Heart left ventricle (tissue), 16 donors: ENCODE measurements around the gene LRRC71. TPM values are rescaled to one million over a fixed set of nuclear protein-coding genes. Genes with fewer than 3 reads are reported as not detected.

Source experiments
- ATAC-seq, 4 donors: fragments of 200-7000 bp; cut with Tn5 transposase; one replicate each; pipeline ENCODE4 v1.9.1; 2020 to 2022; ENCODE audit warnings: moderate library complexity in 4 of 4, mild to moderate bottlenecking in 3 of 4, moderate number of reproducible peaks in 1 of 4
- DNase-seq, 5 donors: peaks; one replicate each; pipeline ENCODE4 v3.0.0-alpha.2; 2020
- H3K27ac ChIP-seq, 12 donors: fragments of 200-600 bp; sonication (generic) in 4 of 12; one replicate each; pipeline versions ENCODE4 v1.5.0 to v1.8.0; 2016 to 2022; ENCODE audit warnings: mild to moderate bottlenecking in 2 of 12
- H3K27me3 ChIP-seq, 9 donors: fragments of 200-600 bp; sonication (generic) in 2 of 9; one replicate each; pipeline versions ENCODE4 v1.5.1 to v1.8.0; 2016 to 2022; ENCODE audit warnings: mild to moderate bottlenecking in 3 of 9
- H3K36me3 ChIP-seq, 9 donors: fragments of 200-600 bp; sonication (generic) in 2 of 9; one replicate each; pipeline versions ENCODE4 v1.5.0 to v1.8.0; 2018 to 2022; ENCODE audit warnings: mild to moderate bottlenecking in 2 of 9
- H3K4me1 ChIP-seq, 12 donors: fragments of 200-600 bp; sonication (generic) in 4 of 12; one replicate each; pipeline versions ENCODE4 v1.5.0 to v1.8.0; 2016 to 2022; ENCODE audit warnings: mild to moderate bottlenecking in 3 of 12
- H3K4me3 ChIP-seq, 12 donors: fragments of 200-600 bp; sonication (generic) in 4 of 12; one replicate each; pipeline versions ENCODE4 v1.5.0 to v1.8.0; 2017 to 2022; ENCODE audit warnings: mild to moderate bottlenecking in 9 of 12, moderate library complexity in 4 of 12
- H3K9me3 ChIP-seq, 12 donors: fragments of 200-600 bp; sonication (generic) in 4 of 12; one replicate each; pipeline versions ENCODE4 v1.5.0 to v1.8.0; 2016 to 2022; ENCODE audit warnings: mild to moderate bottlenecking in 1 of 12
- POLR2A ChIP-seq, 2 donors: fragments of 450-650 bp; IDR thresholded peaks; one replicate each; pipeline ENCODE4 v1.6.1; 2017; ENCODE audit warnings: antibody characterized with exemption in 2 of 2, mild to moderate bottlenecking in 2 of 2, moderate library complexity in 2 of 2
- WGBS, 4 donors: extraction: QIAGEN DNeasy Blood & Tissue Kit in 2 of 4; methylation state at CpG; one replicate each; pipeline versions ENCODE4 v1.1.5 to v1.1.7; 2013 to 2018; 5-methylcytosine and 5-hydroxymethylcytosine counted together
- intact Hi-C, 10 donors: fragments of 100-400 bp; cut with DNase I; formaldehyde crosslinking; loops; one replicate each; pipeline versions ENCODE4 v1.11.1 to v1.14.2; 2022
- polyA plus RNA-seq, 2 donors: library from polyadenylated mRNA; stranded (reverse); fragments of 200-250 nt; gene quantifications; one replicate each; pipeline ENCODE4 v1.2.3, GENCODE V29; 2013
- total RNA-seq, 9 donors: library from RNA; depleted of rRNA in 2 of 9; stranded (reverse); fragments of >200 nt in 2 of 9; fragmentation: NEBNext Ultra II Directional in 3 of 9; extraction: Animal tissue kit (Norgen Biotek cat#: 25700) in 3 of 9; gene quantifications; one replicate each; pipeline versions ENCODE4 v1.1.0 to v1.2.4, GENCODE V29; 2016 to 2023
- TF ChIP-seq, protein P1 (sequence below), 12 donors: fragments of 200-600 bp; sonication (generic) in 4 of 12; IDR thresholded peaks; one replicate each; pipeline versions ENCODE4 v1.5.0 to v1.8.0; 2018 to 2022; ENCODE audit warnings: antibody characterized with exemption in 12 of 12, mild to moderate bottlenecking in 5 of 12
- donor health status: ischemic (EF 13 %, LVEDD 7.1; RV severe dilation, severe dysfunction).
- donor health status: healthy with polysubstance abuse.
- donor health status: DM: no; HTN: yes; CAD: no.
- donor health status: DM: no; HTN: no; CAD: no.
- donor health status: ischemic (EF 25% LVEDD 6.9; RV normal size, moderate dysfunction).
- donor health status: ischemic (EF 25% LVEDD 5.7; RV mildly dilated, moderate dysfunction).
- donor health status: healthy.
- donor health status: DM: yes; HTN: yes; CAD: no.
- donor health status: ischemic (EF 35%, LVEDD 5.7; RV mildly dilated, moderate dysfunction).
- donor health status: nonischemic (EF 11% LVEDD 7.7; RV severe dilation, severe dysfunction).
- donor health status: DM: yes; HTN: yes; CAD: no.
- donor health status: PGD.
- donor health status: ischemic (EF 29% LVEDD 5.4; RV normal size, mild dysfunction).
- donor health status: nonischemic (EF 23%, LVEDD 6.1; RV moderate dilation, normal function).

The LRRC71 gene
- total and polyA plus RNA-seq, 11 donors, result 0.06 to 0.42 (median 0.27) TPM; not detected in 8

GRCh38 chr1:156904187-156904959, 16.1 kb upstream of the LRRC71 start:
- Histone ChIP-seq H3K4me3 (no peak overlapping the region), H3K9me3 (no peaks in the 10 kb centered on the region), H3K36me3 (peaks cover 0 to 47% (median 24%) of the 10 kb centered on the region in 9 donors), H3K27ac (peak overlapping the region in 6 of 12 donors; percentile 20 to 57 (median 29)), H3K4me1 (peaks cover 1 to 86% (median 51%) of the 10 kb centered on the region in 12 donors), H3K27me3 (peaks cover 0 to 19% (median 0%) of the 10 kb centered on the region in 9 donors)
- TF ChIP-seq, protein P1, sequence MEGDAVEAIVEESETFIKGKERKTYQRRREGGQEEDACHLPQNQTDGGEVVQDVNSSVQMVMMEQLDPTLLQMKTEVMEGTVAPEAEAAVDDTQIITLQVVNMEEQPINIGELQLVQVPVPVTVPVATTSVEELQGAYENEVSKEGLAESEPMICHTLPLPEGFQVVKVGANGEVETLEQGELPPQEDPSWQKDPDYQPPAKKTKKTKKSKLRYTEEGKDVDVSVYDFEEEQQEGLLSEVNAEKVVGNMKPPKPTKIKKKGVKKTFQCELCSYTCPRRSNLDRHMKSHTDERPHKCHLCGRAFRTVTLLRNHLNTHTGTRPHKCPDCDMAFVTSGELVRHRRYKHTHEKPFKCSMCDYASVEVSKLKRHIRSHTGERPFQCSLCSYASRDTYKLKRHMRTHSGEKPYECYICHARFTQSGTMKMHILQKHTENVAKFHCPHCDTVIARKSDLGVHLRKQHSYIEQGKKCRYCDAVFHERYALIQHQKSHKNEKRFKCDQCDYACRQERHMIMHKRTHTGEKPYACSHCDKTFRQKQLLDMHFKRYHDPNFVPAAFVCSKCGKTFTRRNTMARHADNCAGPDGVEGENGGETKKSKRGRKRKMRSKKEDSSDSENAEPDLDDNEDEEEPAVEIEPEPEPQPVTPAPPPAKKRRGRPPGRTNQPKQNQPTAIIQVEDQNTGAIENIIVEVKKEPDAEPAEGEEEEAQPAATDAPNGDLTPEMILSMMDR (IDR thresholded peaks at IDR 0.05), result no peak
- TF ChIP-seq POLR2A (IDR thresholded peaks at IDR 0.05), result no peak
- ATAC-seq, result peak in 2 of 4 donors; percentile 12 to 50
- DNase-seq, result peak in 2 of 5 donors; percentile 44 to 46
- intact Hi-C loops, result no loop called here
- WGBS, 4 donors, result 65 to 73% (median 69%) methylated on average over 16 to 19 of the region's 19 CpGs

GRCh38 chr1:156905176-156905575, 15.3 kb upstream of the LRRC71 start:
- 76 to 89% (median 81%) methylated on average over 13 to 16 of the region's 16 CpGs for WGBS, 4 donors
- TF ChIP-seq, protein P1 (IDR thresholded peaks at IDR 0.05), result no peak
- no peak for TF ChIP-seq POLR2A (IDR thresholded peaks at IDR 0.05)
- H3K36me3 ChIP-seq, result peaks cover 0 to 55% (median 24%) of the 10 kb centered on the region in 9 donors
- ATAC-seq, result no peak
- H3K4me1 ChIP-seq, result peaks cover 0 to 81% (median 43%) of the 10 kb centered on the region in 12 donors
- DNase-seq, result peak in 1 of 5 donors; percentile 59
- intact Hi-C loops, result no loop called here
- peaks cover 0 to 27% (median 0%) of the 10 kb centered on the region in 9 donors for H3K27me3 ChIP-seq
- H3K27ac ChIP-seq, result no peak overlapping the region
- no peak overlapping the region for H3K4me3 ChIP-seq
- no peaks in the 10 kb centered on the region for H3K9me3 ChIP-seq

DNA sequence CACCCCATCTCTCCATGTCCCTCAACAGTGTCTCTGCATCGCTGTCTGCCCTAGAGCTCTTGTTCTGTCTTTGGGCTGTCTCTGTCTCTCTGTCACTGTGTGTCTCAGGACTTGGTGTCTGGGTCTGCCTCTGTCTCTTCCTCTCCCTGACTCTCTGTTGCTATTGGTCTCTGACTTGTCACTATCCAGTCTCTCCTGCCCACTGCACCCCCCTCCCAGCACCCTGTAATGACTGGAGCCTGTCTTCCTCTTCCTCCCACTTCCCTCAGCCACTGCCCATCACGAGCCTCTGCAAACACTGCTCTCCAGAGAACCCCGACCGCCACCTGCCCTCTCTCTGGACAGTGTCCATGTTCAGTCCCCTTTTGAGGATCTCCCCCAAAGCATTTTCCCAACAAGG, 14.8 kb upstream of the LRRC71 start:
- ATAC-seq (no peak), DNase-seq (no peak)
- Histone ChIP-seq H3K27ac (no peak overlapping the region), H3K4me1 (peaks cover 0 to 81% (median 38%) of the 10 kb centered on the region in 12 donors), H3K4me3 (no peak overlapping the region), H3K36me3 (peaks cover 0 to 59% (median 24%) of the 10 kb centered on the region in 9 donors), H3K9me3 (no peaks in the 10 kb centered on the region), H3K27me3 (peaks cover 0 to 27% (median 0%) of the 10 kb centered on the region in 9 donors)
- 42 to 66% (median 61%) methylated on average over 4 of the region's 4 CpGs for WGBS, 4 donors
- intact Hi-C loops, result no loop called here
- TF ChIP-seq, protein P1 (IDR thresholded peaks at IDR 0.05), result no peak
- no peak for TF ChIP-seq POLR2A (IDR thresholded peaks at IDR 0.05)

DNA sequence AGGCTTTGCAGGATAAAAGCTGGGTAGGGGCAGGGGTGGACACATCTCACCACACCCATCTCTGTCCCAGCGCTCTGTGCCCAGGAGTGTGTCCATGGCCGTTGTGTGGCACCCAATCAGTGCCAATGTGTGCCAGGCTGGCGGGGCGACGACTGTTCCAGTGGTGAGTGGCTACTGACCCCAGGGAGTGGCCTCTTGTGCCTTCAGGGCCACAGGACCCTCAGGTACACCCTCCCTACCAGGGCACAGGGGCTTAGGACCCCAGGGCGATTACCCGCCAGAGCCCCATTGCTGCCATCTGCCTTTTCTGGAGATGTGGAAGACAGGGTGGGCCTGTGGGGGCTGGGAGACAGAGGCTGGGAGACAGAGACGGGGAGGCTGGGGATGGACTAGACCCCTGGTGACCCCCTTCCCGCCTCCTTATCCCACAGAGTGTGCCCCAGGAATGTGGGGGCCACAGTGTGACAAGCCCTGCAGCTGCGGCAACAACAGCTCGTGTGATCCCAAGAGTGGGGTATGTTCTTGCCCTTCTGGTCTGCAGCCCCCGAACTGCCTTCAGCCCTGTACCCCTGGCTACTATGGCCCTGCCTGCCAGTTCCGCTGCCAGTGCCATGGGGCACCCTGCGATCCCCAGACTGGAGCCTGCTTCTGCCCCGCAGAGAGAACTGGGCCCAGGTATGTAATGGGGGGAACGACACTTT, 14.1 kb upstream of the LRRC71 start:
- no peak overlapping the region for H3K27ac ChIP-seq

More for the DNA sequence above, 14.1 kb upstream of the LRRC71 start:
- H3K4me1 ChIP-seq, result peaks cover 0 to 75% (median 31%) of the 10 kb centered on the region in 12 donors
- DNase-seq (peak in 1 of 5 donors; percentile 44), ATAC-seq (no peak)
- no peaks in the 10 kb centered on the region for H3K9me3 ChIP-seq
- no peak overlapping the region for H3K4me3 ChIP-seq
- peaks cover 0 to 27% (median 0%) of the 10 kb centered on the region in 9 donors for H3K27me3 ChIP-seq
- peaks cover 0 to 64% (median 27%) of the 10 kb centered on the region in 9 donors for H3K36me3 ChIP-seq
- 95 to 97% (median 95%) methylated on average over 13 to 16 of the region's 16 CpGs for WGBS, 4 donors
- TF ChIP-seq, protein P1 (IDR thresholded peaks at IDR 0.05), result no peak
- TF ChIP-seq POLR2A (IDR thresholded peaks at IDR 0.05), result no peak
- intact Hi-C loops, result no loop called here
